Kidney epithelial cell (primary cell): Measurements from ENCODE around the gene ZNF544. TPM values are rescaled to one million over a fixed set of nuclear protein-coding genes. Genes with fewer than 3 reads are reported as not detected.
A peak's percentile ranks its signal among the peaks of the same experiment; 100 is the strongest.

Experiments
- DNase-seq: peaks from one replicate; pipeline ENCODE4 v3.0.0-alpha.2; 2010; ENCODE audit warnings: low read depth
- H3K27me3 ChIP-seq: 2 replicates; pipeline ENCODE4 v1.6.0; 2011; ENCODE audit warnings: low read length; ENCODE audit not compliant: control insufficient read depth, insufficient read depth
- H3K36me3 ChIP-seq: 2 replicates; pipeline ENCODE4 v1.5.1; 2011; ENCODE audit warnings: low read length; ENCODE audit not compliant: control insufficient read depth, insufficient read depth
- H3K4me3 ChIP-seq: 2 replicates; pipeline ENCODE4 v1.5.1; 2011; ENCODE audit warnings: low read depth, mild to moderate bottlenecking, control low read depth, low read length
- total RNA-seq: library from RNA; depleted of rRNA; stranded (reverse); fragments of >200 nt; gene quantifications from 2 replicates; pipeline ENCODE4 v1.2.3, GENCODE V29; 2015
- TF ChIP-seq, protein P1 (sequence below): IDR thresholded peaks from 2 replicates; pipeline ENCODE4 v1.5.1; 2011; ENCODE audit warnings: mild to moderate bottlenecking, moderate library complexity, low read length, control low read depth, inconsistent platforms; ENCODE audit not compliant: insufficient read depth, poor library complexity, severe bottlenecking

ZNF544 gene
- total RNA-seq, 1 donor from 2014 or later: 40.6 TPM

DNA sequence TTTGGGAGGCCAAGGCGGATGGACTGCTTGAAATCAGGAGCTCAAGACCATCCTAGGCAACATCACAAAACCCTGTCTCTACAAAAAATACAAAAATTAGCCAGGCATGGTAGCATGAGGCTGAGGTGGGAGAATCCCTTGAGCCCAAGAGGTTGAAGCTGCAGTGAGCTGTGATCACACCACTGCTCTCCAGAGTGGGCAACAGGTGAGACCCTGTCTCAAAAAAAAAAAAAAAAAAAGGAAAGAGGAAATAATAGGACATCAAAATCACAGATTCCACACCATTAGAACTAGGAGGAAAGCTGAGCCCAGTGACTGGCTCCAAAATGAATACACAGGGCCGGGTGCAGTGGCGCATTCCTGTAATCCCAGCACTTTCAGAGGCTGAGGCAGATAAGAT lies 46.9 kb downstream of the ZNF544 start:
- TF ChIP-seq, protein P1, sequence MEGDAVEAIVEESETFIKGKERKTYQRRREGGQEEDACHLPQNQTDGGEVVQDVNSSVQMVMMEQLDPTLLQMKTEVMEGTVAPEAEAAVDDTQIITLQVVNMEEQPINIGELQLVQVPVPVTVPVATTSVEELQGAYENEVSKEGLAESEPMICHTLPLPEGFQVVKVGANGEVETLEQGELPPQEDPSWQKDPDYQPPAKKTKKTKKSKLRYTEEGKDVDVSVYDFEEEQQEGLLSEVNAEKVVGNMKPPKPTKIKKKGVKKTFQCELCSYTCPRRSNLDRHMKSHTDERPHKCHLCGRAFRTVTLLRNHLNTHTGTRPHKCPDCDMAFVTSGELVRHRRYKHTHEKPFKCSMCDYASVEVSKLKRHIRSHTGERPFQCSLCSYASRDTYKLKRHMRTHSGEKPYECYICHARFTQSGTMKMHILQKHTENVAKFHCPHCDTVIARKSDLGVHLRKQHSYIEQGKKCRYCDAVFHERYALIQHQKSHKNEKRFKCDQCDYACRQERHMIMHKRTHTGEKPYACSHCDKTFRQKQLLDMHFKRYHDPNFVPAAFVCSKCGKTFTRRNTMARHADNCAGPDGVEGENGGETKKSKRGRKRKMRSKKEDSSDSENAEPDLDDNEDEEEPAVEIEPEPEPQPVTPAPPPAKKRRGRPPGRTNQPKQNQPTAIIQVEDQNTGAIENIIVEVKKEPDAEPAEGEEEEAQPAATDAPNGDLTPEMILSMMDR: no peak
- Histone ChIP-seq H3K4me3 (no peak overlapping the region), H3K36me3 (no peaks in the 10 kb centered on the region), H3K27me3 (no peaks in the 10 kb centered on the region)
- no peak for DNase-seq

DNA sequence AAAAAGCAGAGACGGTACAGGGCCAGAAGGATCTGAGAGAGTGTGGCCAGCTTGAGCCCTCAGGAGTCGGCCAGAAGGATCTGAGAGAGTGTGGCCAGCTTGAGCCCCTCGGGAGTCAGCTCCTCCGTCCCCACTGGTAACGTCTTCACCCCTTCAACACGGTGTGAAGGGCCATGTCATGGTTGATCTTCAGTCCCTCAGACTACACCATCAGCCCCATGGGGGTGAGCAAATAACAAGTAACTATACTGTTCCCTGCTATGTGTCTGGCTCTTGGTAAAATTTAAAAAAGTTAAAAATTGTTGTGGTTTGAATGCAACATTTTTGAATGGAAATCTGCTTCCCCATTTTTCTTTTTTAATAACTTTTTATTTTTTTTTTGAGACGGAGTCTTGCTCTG lies 48.5 kb downstream of the ZNF544 start:
- DNase-seq: no peak
- Histone ChIP-seq H3K27me3 (no peaks in the 10 kb centered on the region), H3K36me3 (no peaks in the 10 kb centered on the region), H3K4me3 (no peak overlapping the region)
- TF ChIP-seq, protein P1: no peak

DNA sequence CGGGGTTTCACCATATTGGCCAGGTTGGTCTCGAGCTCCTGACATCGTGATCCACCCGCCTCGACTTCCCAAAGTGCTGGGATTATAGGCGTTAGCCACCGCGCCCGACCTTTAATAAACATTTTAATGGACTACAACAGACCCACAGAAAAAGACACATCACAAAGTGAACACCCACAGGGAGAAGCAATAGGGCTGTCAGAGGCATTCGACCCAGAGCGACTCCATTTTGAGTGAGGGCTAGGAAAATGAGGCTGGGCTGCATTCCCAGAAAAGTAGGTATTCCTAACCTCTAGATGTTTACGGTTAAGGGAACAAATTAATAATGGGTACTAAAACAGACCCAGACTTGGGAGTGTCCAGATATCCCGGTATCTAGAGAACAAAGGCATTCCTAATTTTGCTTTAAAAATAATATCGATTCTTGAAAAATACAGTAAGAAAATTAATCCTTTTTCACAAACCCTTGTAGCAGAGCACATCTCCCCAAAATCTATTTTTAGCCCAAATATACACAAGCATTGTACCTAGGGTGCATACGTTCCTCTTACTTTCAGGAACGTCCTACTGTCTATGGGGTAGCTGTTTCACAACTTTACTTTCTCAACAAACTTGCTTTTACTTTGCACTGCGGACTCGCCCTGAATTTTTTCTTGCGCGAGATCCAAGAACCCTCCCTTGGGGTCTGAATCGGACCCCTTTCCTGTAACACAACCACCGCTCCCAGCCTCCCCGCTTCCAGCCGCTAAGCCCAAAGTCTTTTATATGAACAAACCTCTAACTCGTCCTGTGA lies 49.2 kb downstream of the ZNF544 start:
- peak overlapping the region; percentile 74 for H3K4me3 ChIP-seq
- no peaks in the 10 kb centered on the region for H3K36me3 ChIP-seq
- DNase-seq: no peak
- TF ChIP-seq, protein P1: no peak
- no peaks in the 10 kb centered on the region for H3K27me3 ChIP-seq

DNA sequence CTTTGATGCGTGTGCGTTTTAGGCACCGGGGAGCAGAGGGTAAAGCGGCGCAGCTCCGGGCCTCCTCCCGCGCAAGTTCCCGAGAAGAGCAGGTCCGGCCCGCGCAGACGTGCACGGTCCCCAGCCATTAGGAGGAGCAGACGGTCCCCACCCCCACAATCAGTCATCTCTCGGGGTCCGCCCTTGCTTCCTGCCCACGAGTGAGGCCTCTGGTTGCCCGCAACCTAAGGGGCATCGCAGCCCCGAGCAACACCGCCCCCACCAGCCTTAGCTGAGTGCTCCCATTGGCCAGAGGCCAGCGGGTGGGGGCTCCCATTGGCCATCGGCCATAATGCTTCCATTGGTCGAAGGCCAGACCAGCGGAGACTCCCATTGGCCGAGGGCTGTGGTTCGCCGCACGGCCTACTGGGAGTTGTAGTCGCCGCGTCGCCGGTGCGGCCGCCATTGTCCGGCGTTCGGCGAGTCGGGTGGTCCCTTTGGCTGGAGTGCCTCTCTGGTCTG lies 49.9 kb downstream of the ZNF544 start, which contains the start of gene ZNF8:
Gene ZNF8, plus strand, starts transcription at position 415 of the 501 bp plus-strand sequence. CDS start 127 bp downstream, outside the sequence.
- Histone ChIP-seq H3K27me3 (no peaks in the 10 kb centered on the region), H3K36me3 (no peaks in the 10 kb centered on the region), H3K4me3 (peak within 1 kb of the TSS; percentile 74)
- DNase-seq: peak; percentile 92
- TF ChIP-seq, protein P1: no peak

DNA sequence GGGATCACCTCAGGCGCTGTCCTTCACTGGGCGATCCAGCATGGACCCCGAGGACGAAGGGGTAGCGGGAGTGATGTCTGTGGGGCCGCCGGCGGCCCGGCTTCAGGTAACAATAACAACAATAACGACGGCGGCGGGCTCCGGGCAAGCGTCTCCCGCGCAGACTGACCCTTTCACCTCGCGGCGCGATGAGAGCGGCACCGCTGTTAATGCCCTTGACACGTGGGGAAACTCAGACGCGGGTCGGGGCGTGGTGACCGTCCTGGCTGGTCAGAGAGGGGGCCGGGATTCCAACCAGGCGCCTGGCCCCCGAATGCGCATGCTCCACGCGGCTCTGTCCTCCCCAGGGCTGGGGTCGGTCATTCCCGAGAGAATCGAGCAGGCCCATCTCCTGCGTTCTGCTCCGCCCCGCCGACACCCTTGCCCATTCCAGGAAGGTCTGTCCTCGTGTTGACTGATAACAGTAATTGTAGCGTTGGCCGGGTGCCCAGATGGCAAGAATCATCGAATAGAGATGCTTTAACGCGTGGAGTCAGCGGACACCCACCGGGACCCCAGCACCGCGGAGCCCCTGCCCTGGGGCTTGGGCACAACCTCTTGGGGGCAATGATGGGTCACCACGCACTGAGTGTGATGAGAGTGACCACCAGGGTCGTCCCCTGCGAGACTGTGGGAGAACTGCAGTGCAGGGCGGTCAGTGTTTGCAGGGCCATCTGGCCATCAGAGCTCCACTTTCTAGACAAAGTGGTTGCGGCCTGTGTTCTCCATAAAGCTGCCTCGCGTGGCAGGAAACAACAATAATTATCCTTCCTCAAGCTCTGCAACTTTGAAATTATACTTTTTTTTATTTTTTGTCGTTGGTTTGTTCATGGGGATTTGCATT lies 50.6 kb downstream of the ZNF544 start:
- DNase-seq: no peak
- peak overlapping the region; percentile 74 for H3K4me3 ChIP-seq
- no peaks in the 10 kb centered on the region for H3K36me3 ChIP-seq
- no peaks in the 10 kb centered on the region for H3K27me3 ChIP-seq
- TF ChIP-seq, protein P1: no peak
